ENCODE measurements around the gene STK39.
"Not testable (repeated sequence)": the region's sequence is repeated elsewhere in the genome, so short reads cannot be mapped to it uniquely, and the experiment has no call there.

The STK39 gene

DNA sequence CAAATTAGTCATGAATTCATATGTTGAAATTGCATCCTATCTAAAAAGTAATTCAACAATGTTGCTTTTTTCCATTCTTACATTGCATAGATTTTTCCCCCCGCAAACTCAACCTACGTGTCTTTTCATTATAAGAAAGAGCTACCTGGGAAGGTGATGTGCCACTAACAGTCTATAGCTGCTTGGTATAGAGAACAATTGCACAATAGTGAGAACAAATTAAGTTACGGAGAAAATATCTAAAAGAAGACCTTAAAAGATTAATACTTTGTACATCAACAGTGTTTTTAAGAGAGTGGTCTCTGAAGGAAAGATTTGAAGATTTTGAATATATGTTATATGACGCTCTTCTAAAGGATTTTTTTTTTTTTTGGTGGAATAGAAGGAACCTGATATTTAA, 111.8 kb downstream of the STK39 start:
- DNase-seq (ENCODE audit: low spot score), result no peak

- no peak for DNase-seq (ENCODE audit: low spot score)
Measured at GRCh38 chr2:168135121-168135520, 112.3 kb downstream of the STK39 start.

GRCh38 chr2:168134485-168134884, 112.9 kb downstream of the STK39 start:
- DNase-seq (ENCODE audit: low spot score), result no peak

DNA sequence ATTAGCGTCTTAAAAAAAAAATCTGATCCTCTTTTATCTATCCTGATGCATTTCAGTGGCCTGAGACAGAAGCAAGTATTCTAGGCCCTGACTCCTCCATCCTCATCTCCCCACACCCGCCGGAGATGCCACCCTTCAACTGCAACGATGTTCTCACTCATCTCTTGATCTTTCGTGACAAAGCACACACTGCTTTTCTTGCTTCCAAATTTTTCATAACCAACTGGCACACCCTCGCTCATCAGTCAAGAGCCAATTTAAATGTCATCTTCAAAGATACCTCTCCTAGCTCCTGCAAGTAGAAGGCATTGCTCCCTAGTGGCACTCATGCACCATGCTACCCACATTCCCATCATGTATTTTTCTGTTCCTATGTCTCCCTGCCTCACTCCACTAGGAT, 115.0 kb downstream of the STK39 start:
- no peak for DNase-seq (ENCODE audit: low spot score)

GRCh38 chr2:168130346-168130745, 117.0 kb downstream of the STK39 start:
- no peak for DNase-seq (ENCODE audit: low spot score)

DNA sequence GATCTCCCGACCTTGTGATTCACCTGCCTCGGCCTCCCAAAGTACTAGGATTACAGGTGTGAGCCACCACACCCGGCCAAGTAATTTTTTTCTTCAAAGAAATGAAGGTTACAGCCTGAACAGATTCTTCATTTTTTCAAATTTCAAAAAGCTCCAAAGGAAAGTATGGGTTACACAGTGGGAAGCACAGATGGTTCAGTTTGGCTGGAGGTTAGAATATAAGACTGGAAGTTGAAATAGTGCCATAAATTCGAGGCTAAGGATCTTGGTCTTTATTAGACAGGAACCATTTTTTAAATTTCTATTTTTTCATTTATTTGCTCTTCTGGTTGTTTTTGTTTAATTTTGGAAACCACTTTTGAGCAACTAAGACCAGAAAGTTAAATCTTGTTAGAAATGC, 120.0 kb downstream of the STK39 start:
- DNase-seq (ENCODE audit: low spot score), result no peak

DNA sequence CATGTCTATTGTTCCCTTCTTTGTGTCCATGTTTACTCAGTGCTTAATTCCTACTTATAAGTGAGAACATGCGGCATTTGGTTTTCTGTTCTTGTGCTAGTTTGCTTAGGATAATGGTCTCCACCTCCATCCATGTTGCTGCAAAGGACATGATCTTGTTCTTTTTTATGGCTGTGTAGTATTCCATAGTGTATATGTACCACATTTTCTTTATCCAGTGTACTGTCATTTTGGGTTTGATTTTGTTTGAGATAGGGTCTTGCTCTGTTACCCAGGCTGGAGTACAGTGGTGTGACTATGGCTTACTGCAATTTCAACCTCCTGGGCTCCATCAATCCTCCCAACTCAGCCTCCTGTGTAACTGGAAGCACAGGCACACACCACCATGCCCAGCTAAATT, 125.2 kb downstream of the STK39 start:
- not testable (repeated sequence) for DNase-seq (ENCODE audit: low spot score)

DNA sequence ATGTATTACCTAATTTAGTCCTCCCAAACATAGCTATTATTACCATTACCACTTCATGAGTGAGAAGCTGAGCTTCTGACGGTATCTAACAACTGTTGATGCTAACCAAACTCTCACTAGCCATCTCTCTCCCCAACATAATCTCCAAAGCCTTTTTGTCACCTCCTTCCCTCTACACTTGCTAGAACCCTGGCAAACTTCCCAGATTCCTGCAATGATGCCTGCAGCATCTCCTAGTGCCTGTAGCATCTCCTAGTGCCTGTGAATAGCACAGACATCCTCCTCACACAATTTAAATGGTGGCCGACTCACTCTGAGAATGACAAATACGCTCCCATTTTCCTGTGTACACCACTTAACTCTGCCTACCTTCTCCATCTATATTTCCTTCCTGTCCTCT, 126.7 kb downstream of the STK39 start:
- DNase-seq (ENCODE audit: low spot score), result no peak

- no peak for DNase-seq (ENCODE audit: low spot score)
Measured at GRCh38 chr2:168120310-168120709, 127.1 kb downstream of the STK39 start.

- no peak for DNase-seq (ENCODE audit: low spot score)
Measured at GRCh38 chr2:168119515-168120141, 127.8 kb downstream of the STK39 start.

- DNase-seq (ENCODE audit: low spot score), result no peak
Measured at GRCh38 chr2:168118733-168119514, 128.5 kb downstream of the STK39 start.

GRCh38 chr2:168116448-168116847, 130.9 kb downstream of the STK39 start:
- DNase-seq (ENCODE audit: low spot score), result no peak

DNA sequence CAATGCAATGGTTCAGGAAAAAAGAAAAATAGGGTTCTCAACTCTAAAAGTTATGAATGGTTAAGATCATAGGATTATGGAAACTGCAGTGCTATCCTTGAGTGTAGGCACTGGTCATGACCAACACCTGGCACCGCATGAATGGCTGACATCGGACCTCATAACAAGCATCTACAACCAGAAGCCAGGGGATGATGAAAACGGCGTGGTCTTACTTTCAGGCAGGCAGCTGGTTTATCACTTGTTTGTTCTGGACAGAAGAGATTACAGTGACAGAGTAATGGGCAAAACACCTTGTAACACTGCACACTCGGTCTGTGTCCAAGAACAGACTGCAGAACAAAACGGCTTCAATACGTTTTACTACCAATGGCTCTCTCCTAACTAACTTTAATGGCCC, 132.8 kb downstream of the STK39 start:
- no peak for DNase-seq (ENCODE audit: low spot score)

DNA sequence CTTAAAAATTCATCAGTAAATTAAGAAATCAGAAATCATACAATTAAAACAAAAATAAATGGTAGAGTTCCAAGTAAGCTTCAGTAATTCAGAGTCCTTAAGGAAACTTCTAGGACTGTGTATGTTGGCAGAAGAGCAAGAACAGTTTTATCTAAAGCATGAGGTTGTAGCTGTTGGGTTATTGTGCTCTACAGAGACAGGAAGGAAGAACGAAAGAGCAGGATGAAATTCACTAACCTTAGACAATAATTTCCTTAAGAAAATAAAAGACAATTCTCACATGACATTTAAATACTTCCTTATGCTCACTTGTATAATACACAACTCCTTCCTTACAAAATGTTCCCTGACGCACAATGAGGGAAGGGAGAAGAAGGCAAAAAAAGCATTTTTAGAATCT, 133.4 kb downstream of the STK39 start:
- no peak for DNase-seq (ENCODE audit: low spot score)

DNA sequence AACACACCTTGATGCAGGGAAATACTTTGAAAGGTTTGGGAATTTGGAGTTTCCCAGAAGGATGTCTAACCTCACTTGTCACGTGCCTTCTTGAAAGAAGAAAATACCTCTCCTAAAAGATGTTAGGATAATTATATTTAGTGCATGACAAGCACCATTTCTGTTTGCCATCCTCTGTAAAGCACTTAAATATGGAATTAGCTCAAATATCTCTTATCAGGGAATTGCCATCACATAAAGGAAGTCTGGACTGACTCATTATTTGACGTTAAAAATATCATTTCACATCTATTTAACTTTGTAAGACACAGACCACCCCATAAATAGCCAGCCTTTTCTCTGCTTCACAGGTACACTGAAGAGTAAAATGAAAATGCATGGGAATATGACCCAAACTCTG, 140.1 kb downstream of the STK39 start:
- DNase-seq (ENCODE audit: low spot score), result no peak

DNA sequence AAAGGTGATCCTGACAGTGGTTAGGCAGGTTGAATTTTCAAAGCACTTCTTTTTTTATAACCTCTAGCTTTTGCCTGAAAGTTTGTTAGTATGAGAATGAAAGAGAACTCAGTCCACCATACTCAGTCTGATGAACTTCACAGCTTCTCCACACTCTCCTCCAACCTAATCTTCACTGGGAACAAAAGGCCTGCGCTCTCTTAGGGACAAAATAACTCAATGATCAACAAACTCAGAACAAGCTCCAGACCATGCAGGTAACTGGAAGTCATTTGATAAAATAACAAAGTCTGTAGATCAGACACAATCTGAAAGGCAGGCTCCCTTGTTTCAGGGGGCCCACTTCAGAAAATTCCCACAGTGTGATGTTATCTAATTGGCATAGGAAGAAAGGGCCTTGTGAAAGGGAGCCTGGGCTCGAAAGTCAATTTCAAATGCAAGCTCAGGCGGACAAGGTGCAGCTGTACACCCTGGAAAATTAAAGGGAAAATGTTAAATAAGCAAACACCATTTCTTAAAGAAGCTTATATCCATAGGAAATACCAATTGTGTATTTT, 142.2 kb downstream of the STK39 start:
- DNase-seq (ENCODE audit: low spot score), result no peak

GRCh38 chr2:168097431-168097830, 150.0 kb downstream of the STK39 start:
- no peak for DNase-seq (ENCODE audit: low spot score)

DNA sequence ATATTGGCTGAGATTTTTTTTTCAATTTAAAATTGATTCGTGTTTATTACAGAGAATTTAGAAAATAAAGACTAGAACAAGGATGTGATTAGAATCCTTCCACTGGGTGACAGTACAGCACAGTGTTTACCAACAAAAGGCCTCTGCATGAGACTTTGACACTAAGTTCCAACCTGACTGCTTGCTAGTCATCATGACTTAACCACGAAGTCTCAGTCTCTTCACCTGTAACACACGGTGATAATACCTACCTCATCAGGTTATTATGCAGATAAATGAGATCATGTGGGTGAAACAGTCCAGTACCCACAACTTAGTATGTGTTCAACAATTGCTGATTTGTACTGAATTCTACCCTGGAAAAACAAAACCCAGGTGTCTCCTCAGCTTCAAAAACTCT, 151.2 kb downstream of the STK39 start:
- no peak for DNase-seq (ENCODE audit: low spot score)

DNA sequence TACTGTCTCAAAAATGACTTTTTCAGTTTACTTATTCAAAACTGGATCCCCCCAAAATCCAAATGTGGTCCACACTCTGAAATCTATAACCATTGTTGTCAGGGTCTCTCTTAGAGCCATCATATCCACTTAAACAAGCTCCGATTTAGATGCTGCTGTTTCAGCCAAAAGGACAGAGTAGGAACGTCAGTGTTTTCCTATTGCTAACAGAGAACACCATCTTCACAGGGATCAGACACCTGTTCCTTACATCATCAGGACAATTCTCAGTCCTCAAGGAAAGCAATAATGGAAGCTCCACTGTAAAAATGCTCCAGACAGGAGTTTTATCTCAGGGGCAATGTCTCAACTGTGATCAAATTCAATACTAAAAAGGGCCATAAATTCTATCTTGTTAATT, 155.4 kb downstream of the STK39 start:
- DNase-seq (ENCODE audit: low spot score), result no peak

GRCh38 chr2:168090366-168091135, 156.8 kb downstream of the STK39 start:
- no peak for DNase-seq (ENCODE audit: low spot score)

DNA sequence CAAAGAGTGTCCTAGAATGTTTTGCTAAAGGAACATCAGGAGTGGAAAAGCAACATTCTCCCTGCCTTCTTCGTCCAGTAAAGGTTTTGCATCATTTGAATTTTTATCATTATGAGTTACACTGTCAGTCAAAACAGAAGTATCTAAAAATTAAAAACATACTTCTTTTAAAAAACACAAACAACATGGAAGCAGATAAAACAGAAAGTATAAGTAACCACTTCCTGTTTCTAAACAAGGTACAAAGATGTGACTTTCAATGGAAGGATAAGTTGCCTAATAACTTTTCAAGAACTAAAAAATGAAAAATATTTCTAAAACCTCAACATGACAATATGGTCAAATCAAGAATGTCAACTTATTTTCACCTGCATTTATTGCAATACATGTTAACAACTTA, 158.2 kb downstream of the STK39 start:
- DNase-seq (ENCODE audit: low spot score), result no peak

DNA sequence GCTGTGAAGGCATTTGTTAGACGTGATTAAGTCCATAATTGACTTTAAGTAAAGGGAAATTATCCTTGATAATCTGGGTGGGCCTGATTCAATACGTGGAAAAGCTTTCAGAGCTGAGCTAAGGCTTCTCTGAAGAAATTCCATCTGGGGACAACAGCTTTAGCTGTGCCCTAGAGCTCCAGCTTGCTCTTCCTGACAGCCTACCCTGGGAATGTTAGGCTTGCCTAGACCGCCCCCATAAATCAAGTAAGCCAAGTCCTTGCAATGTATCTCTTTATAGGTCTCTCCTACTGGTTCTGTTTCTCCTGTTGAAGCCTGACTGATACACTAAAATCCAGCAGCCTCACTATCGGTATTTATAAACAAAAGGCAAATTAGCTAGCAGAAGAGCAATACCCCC, 160.0 kb downstream of the STK39 start:
- DNase-seq (ENCODE audit: low spot score), result no peak

GRCh38 chr2:168086851-168087250, 160.5 kb downstream of the STK39 start:
- DNase-seq (ENCODE audit: low spot score), result no peak
